AG04450 (cell line): ENCODE data around the gene TSEN54. TPM values are rescaled to one million over a fixed set of nuclear protein-coding genes. Genes with fewer than 3 reads are reported as not detected.

Experiments
- CTCF ChIA-PET: fragments of 300-600, 350-600 bp; formaldehyde crosslinking; extraction: SDS; loops from one replicate; lab custom pipeline; 2022; ENCODE audit warnings: antibody characterized with exemption, inconsistent platforms; lab: Charles Lee
- POLR2A ChIA-PET: fragments of 350-600 bp; formaldehyde crosslinking; extraction: SDS; loops from one replicate; lab custom pipeline; 2021; ENCODE audit warnings: antibody characterized with exemption, inconsistent platforms; lab: Yijun Ruan, JAX
- DNase-seq: peaks from one replicate; pipeline ENCODE4 v3.0.0-alpha.2; 2011; ENCODE audit warnings: low read depth, low spot score
- H3K27ac ChIP-seq: one replicate; pipeline ENCODE4 v1.5.1; 2012; ENCODE audit warnings: low read depth, low read length, control low read depth
- H3K27me3 ChIP-seq: one replicate; pipeline ENCODE4 v1.6.0; 2012; ENCODE audit warnings: low read length; ENCODE audit not compliant: control insufficient read depth, insufficient read depth
- H3K4me3 ChIP-seq: 2 replicates; pipeline ENCODE4 v1.5.1; 2011; ENCODE audit warnings: mild to moderate bottlenecking, low read depth, low read length, control low read depth
- H3K9me3 ChIP-seq: 2 replicates; pipeline ENCODE4 v1.5.1; 2012; ENCODE audit warnings: low read length; ENCODE audit not compliant: control insufficient read depth, insufficient read depth
- polyA plus RNA-seq: library from polyadenylated mRNA; depleted of rRNA; stranded (reverse); fragments of >200 nt; gene quantifications from 2 replicates; pipeline ENCODE4 v1.2.3, GENCODE V29; 2011
- TF ChIP-seq, protein P1 (sequence below): IDR thresholded peaks from 2 replicates; pipeline ENCODE4 v1.5.1; 2011; ENCODE audit warnings: low read depth, low read length, control low read depth, inconsistent platforms

Gene TSEN54
- polyA plus RNA-seq, 1 experiment, result 8.8 TPM

DNA sequence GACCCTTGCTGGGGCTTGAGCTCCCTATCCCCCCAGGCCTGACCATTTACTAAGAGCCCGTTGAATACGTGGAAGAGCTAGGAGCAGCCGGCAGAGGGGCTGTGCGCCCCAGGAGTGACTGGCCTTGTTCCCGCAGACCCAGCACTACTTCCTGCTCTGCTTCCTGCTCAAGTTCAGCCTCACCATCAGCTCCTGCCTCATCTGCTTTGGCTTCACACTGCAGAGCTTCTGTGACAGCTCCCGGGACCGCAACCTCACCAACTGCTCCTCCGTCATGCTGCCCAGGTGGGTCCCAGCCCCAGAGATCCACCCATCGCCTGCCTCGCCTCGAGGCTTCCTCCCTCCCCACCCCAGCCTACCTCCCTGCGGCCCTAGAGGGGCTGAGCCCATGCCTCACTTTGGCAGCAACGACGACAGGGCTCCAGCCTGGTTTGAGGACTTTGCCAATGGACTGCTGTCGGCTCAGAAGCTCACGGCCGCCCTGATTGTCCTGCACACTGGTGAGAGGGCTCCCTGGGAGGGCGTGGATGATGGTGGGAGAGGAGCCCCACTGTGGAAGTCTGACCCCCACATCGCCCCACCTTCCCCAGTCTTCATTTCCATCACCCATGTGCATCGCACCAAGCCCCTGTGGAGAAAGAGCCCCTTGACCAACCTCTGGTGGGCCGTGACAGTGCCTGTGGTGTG is 18.1 kb upstream of the TSEN54 start:
- H3K27me3 ChIP-seq, result no peaks in the 10 kb centered on the region
- H3K9me3 ChIP-seq, result no peaks in the 10 kb centered on the region; the same call in 1 of the 2 replicates
- H3K4me3 ChIP-seq, result no peak overlapping the region
- POLR2A ChIA-PET, result interaction anchor here (0.5 to 1.1 kb wide), 3 partner anchors 18 to 235 kb away, joined by 3 to 4 read pairs (median 3); partner anchors contain the start of genes TMEM94 and TSEN54
- no peak overlapping the region for H3K27ac ChIP-seq
- CTCF ChIA-PET, result interaction anchor here (0.8 kb wide), 1 partner anchor 258 kb away, joined by 3 read pairs; no protein-coding TSS in a partner anchor
- TF ChIP-seq, protein P1, sequence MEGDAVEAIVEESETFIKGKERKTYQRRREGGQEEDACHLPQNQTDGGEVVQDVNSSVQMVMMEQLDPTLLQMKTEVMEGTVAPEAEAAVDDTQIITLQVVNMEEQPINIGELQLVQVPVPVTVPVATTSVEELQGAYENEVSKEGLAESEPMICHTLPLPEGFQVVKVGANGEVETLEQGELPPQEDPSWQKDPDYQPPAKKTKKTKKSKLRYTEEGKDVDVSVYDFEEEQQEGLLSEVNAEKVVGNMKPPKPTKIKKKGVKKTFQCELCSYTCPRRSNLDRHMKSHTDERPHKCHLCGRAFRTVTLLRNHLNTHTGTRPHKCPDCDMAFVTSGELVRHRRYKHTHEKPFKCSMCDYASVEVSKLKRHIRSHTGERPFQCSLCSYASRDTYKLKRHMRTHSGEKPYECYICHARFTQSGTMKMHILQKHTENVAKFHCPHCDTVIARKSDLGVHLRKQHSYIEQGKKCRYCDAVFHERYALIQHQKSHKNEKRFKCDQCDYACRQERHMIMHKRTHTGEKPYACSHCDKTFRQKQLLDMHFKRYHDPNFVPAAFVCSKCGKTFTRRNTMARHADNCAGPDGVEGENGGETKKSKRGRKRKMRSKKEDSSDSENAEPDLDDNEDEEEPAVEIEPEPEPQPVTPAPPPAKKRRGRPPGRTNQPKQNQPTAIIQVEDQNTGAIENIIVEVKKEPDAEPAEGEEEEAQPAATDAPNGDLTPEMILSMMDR, result no peak
- DNase-seq, result no peak

DNA sequence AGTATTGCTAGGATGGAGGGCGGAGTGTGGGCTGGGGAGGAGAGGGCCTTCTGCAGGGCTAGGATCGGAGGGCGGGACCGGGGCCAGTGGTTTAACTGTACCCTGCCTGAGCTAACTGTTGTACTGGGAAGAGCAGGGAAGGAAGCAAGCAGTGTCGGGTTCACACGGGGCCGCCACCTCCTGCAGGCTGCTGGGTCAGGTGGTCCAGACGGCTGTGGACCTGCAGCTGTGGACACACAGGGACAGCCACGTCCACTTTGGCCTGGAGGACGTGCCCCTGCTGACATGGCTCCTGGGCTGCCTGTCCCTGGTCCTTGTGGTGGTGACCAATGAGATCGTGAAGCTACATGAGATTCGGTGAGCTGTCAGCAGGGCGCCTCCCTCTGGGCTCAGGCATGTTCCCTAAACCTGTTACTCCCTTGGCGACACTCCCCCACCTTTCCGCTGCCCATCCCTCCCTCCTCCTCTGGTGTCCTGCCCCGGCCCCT is 17.6 kb upstream of the TSEN54 start:
- no peak for DNase-seq
- Histone ChIP-seq H3K27me3 (no peaks in the 10 kb centered on the region), H3K4me3 (no peak overlapping the region), H3K27ac (no peak overlapping the region), H3K9me3 (no peaks in the 10 kb centered on the region; the same call in 1 of the 2 replicates)
- POLR2A ChIA-PET, result interaction anchor here (0.5 to 1.1 kb wide), 3 partner anchors 10 to 236 kb away, joined by 3 to 4 read pairs (median 3); partner anchors contain the start of gene TSEN54
- TF ChIP-seq, protein P1, result no peak
- CTCF ChIA-PET, result no interaction called here

DNA sequence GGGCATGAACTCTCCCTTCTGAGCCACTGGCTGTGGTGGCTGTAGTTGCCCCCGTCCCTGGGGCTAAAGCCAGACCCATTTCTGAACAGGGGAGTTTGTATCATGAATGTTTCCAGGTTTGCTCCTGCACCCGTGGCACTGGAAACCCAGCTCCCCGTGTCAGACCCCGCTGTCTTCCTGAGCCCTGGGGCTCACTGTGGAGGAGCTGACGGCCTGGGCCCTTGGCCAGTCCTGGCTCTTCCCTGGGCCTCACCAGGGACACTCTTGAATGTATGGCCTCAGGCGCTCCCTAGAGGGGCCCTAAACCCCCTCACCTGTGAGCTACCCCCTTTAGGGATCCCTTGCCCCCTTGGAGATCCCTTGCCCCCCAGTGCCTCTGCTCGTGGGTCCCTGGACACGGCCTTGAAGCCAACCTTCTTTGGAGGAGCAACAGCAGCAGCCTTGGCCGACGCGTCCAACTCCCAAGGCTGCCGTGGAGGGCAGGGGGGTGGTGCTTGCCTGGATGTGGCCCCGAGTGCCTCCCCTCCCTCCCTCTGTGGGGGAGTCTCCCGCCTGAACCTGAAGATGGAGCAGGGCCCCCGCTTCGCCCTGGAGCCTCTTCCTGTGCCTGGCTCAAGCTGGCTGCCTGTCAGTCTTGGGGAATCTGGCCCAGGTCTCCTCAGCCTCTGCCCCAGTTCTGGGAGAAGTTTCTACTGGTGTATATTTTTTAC is 16.9 kb upstream of the TSEN54 start:
- POLR2A ChIA-PET, result interaction anchor here (0.6 to 1.1 kb wide), 3 partner anchors 9 to 74 kb away, joined by 3 read pairs; partner anchors contain the start of gene TSEN54
- no peaks in the 10 kb centered on the region; the same call in 1 of the 2 replicates for H3K9me3 ChIP-seq
- H3K4me3 ChIP-seq, result no peak overlapping the region
- H3K27me3 ChIP-seq, result no peaks in the 10 kb centered on the region
- TF ChIP-seq, protein P1, result no peak
- CTCF ChIA-PET, result no interaction called here
- no peak overlapping the region for H3K27ac ChIP-seq
- no peak for DNase-seq

DNA sequence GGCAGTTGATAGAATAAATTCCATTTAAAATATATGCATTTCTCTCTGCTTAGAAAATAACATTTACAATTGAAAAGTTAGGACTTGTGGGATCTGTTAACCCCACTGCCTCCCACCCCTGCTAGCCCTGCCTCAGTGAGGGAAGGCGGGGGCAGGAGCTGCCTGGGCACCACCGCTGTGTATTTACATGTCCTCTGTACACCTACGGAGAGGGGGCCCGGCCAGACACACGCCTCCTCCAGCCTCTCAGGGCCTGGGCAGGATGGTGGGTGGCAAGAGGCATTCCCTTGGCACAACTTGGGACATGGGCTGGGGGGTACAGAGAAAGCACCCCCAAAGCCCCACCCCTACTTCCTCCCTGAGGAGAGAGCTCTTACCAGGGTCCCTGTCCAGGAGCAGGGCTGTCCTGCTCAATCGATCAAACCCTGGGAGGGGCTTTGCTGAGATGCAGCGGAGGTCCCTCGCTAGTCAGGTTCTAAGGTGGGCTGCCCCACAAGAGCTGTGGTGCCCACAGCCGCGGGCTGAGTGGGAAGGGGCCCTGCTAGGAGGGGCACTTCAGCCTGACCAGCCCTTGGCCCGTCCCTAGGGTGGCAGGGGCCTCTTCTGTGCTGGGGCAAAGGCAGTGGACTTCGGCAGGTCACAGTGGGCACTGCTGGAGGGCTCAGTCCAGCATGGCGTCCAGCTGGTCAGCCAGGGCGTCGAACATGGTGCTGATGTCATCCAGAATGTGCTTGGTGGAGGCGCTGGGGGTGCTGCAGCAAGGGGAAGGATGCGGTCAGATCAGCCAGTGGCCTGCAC is 15.7 kb upstream of the TSEN54 start:
- POLR2A ChIA-PET, result no interaction called here
- no peaks in the 10 kb centered on the region for H3K27me3 ChIP-seq
- CTCF ChIA-PET, result no interaction called here
- H3K9me3 ChIP-seq, result no peaks in the 10 kb centered on the region; the same call in 1 of the 2 replicates
- TF ChIP-seq, protein P1, result no peak
- H3K27ac ChIP-seq, result no peak overlapping the region
- no peak for DNase-seq
- no peak overlapping the region for H3K4me3 ChIP-seq
